Measurements from ENCODE around the gene TMEM43. TPM values are rescaled to one million over a fixed set of nuclear protein-coding genes. Genes with fewer than 3 reads are reported as not detected.

The TMEM43 gene
- total and polyA plus RNA-seq, 2 of the 13 experiments (the other 11 are each of a cell fraction or from before 2014, with no cell fraction given): 48.9 to 50.5 TPM

- intact Hi-C loops (cut with micrococcal nuclease; ENCODE audit: unreplicated experiment) (no loop called here), in situ Hi-C loops (cut with HindIII; ENCODE audit: extremely low pct_ligation_motif_present, low pct_unique_long_range_greater_than_20kb) (no loop called here)
- FAIRE-seq (no peak), ATAC-seq (no peak), DNase-seq (ENCODE audit: low spot score) (no peak)
- Histone ChIP-seq H3K36me3 (replicated peaks in 1 of 2; ENCODE audit: control insufficient read depth in 1 of 2, insufficient read depth in 2 of 2, low read length in 2 of 2) (peaks cover 15 to 47% of the 10 kb centered on the region in 2 experiments; a peak in 4 of 5 replicates), H3K27me3 (ENCODE audit: control insufficient read depth in 1 of 2, insufficient read depth in 2 of 2, low read length in 2 of 2) (no peaks in the 10 kb centered on the region), H3K79me2 (ENCODE audit: insufficient read depth, low read length) (no peaks in the 10 kb centered on the region), H3K27ac (ENCODE audit: extremely low read length, insufficient read depth, low read length) (peak overlapping the region; percentile 96), H3K9me3 (ENCODE audit: low read length) (no peaks in the 10 kb centered on the region), H3K4me3 (replicated peaks in 1 of 3; ENCODE audit: insufficient read depth in 1 of 3, low read depth in 2 of 3, low read length in 3 of 3) (no peak overlapping the region), H4K20me1 (ENCODE audit: insufficient read depth, low read length) (no peaks in the 10 kb centered on the region; the same call in 1 of the 2 replicates), H2AFZ (ENCODE audit: low read length) (no peak overlapping the region), H3K4me1 (ENCODE audit: insufficient read depth, low read length) (peaks cover 20% of the 10 kb centered on the region), H3K9ac (ENCODE audit: insufficient read depth, low read depth, low read length) (peak overlapping the region; percentile 78; the same call in 1 of the 2 replicates), H3K4me2 (ENCODE audit: low read depth, low read length) (no peak overlapping the region)
- ChIA-PET CTCF (ENCODE audit: low intra/inter-chr PET ratio, low total read pairs) (interaction anchor here (1.7 kb wide), 1 partner anchor 249 kb away, joined by 3 read pairs; no protein-coding TSS in a partner anchor), POLR2A (interaction anchor here (1.2 to 4.4 kb wide), 4 partner anchors 10 to 33 kb away, joined by 3 to 30 read pairs (median 12); partner anchors contain the start of genes CHCHD4, LSM3, TMEM43 and XPC)
- no TSS peak for BruUV-seq (replicated peaks)
- TF ChIP-seq GABPB1 (CRISPR knock-in tag; IDR thresholded peaks at IDR 0.05): no peak
- no peak for TF ChIP-seq ATF5 (CRISPR knock-in tag; IDR thresholded peaks at IDR 0.05; ENCODE audit: low read depth)
- no peak for TF ChIP-seq GATA4 (IDR thresholded peaks at IDR 0.05; ENCODE audit: borderline replicate concordance, low read depth)
- no peak for TF ChIP-seq KLF9 (CRISPR knock-in tag; IDR thresholded peaks at IDR 0.05; ENCODE audit: low read depth)
- TF ChIP-seq IKZF4 (CRISPR knock-in tag; IDR thresholded peaks at IDR 0.05; ENCODE audit: borderline replicate concordance, low read depth, not compliant biosample characterization): no peak
- TF ChIP-seq ZSCAN30 (CRISPR knock-in tag; IDR thresholded peaks at IDR 0.05): no peak
- no peak for TF ChIP-seq ZBTB43 (CRISPR knock-in tag; conservative IDR thresholded peaks at IDR 0.05)
- no peak for TF ChIP-seq ZNF362 (CRISPR knock-in tag; IDR thresholded peaks at IDR 0.05; ENCODE audit: borderline replicate concordance)
- WGBS (ENCODE audit: low lambda C conversion rate): 97% methylated on average over 9 of the region's 9 CpGs
Observed at GRCh38 chr3:14145236-14145635, 20.4 kb downstream of the TMEM43 start.
